Astrocyte of the hippocampus (primary cell): ENCODE data around the gene FAM13B.
"Not testable (repeated sequence)": the region's sequence is repeated elsewhere in the genome, so short reads cannot be mapped to it uniquely, and the experiment has no call there.

Experiments used
- DNase-seq: peaks from one replicate; pipeline ENCODE4 v3.0.0; 2011; ENCODE audit warnings: low read depth, low spot score

The FAM13B gene

GRCh38 chr5:138032572-138033385, at the start of gene FAM13B:
Gene FAM13B (minus strand): TSS chr5:138033079. CDS start chr5:138019111, 13,968 bp downstream.
- DNase-seq: peak; percentile 83

- no peak for DNase-seq
Measured at GRCh38 chr5:138082033-138082432, 49.2 kb upstream of the FAM13B start.

DNA sequence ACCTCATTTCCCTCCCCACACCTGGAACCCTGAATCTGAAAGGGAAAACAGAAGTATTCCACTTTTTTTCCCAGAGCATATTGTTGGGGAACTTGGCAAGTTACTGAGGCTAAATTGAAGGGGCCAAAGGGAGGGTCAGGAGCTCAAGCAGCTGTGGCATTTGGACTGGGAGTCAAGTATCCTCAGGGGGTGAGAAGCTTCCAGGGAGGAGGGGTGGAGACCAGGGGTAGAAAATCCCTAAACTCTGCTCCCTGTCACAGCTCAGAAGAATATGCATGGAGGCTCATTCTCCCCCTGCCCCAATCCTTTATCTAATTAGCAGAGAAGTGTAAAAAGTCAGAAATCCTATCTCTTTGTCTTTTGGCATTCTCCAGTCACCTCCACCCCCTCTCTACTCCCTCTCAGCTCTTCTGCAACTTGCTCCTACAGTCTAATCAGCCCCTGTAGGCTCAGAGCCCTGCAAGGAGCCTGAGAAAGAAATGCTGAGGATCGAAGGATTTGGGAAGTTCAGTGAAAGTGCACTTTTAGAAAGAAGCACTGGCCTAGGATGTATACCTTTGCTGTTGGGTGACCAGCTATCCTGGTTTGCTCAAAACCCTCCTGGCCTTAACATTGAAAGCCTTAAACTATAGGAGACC, 45.2 kb upstream of the FAM13B start:
- no peak for DNase-seq

DNA sequence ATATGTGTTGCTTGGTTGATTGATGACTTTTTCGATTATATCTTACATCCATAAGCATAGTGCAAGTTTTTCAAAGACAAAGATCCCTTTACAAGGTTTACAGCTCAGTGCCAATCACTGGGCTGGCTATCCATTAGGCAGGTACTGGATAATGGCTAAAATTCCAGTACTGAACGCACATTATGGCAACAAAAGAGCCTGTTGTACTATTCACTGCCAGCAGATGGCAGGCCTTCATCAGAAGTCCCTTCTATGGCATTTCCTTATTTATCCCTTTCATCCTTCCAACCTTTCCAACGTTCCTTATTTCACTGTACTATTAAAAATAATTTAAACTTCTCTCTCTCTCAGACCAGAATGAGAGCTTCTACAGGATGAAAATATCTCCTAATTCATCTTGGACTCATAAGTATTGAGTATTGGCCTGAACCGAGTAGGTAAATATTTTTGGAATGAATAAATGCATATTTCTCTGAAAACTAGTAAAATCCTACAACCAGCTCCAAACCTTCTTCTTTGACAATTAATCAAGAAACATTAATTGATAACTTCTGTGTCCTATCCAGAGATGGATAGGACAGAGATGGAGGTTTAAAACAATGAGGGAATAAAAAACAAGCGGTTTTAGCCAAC, 44.3 kb upstream of the FAM13B start:
- peak; percentile 82 for DNase-seq

DNA sequence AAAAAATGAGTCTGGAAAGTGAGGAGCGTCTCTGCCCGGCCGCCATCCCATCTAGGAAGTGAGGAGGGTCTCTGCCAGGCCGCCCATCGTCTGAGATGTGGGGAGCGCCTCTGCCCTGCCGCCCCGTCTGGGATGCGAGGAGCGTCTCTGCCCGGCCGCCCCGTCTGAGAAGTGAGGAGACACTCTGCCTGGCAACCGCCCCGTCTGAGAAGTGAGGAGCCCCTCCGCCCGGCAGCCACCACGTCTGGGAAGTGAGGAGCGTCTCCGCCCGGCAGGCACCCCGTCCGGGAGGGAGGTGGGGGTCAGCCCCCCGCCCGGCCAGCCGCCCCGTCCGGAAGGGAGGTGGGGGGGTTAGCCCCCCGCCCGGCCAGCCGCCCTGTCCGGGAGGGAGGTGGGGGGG, 37.1 kb upstream of the FAM13B start:
- DNase-seq: not testable (repeated sequence)

- DNase-seq: peak; percentile 87
Measured at GRCh38 chr5:138068742-138069600, 36.1 kb upstream of the FAM13B start.

- no peak for DNase-seq
Measured at GRCh38 chr5:138067945-138068344, 35.1 kb upstream of the FAM13B start.

DNA sequence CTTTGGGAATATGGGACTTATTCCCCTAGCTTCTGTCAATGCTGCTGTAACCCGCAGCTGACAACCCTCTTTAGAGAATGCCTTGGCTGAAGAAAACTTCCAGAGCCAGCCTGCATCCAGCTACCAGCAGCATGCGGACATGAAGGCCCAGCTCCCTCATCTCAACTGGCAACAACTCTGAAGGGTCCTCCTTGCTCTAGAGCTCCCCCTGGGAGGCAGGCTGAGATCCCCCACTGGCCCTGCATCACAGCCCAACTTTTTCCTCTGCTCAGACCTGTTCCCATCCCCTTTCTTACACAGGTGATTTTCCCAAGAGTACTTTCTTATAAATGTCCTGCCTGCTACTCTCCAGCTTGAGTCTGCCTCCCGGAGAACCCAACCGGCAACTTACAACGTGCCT, 32.2 kb upstream of the FAM13B start:
- no peak for DNase-seq

- no peak for DNase-seq
Measured at GRCh38 chr5:138064526-138064925, 31.6 kb upstream of the FAM13B start.

DNA sequence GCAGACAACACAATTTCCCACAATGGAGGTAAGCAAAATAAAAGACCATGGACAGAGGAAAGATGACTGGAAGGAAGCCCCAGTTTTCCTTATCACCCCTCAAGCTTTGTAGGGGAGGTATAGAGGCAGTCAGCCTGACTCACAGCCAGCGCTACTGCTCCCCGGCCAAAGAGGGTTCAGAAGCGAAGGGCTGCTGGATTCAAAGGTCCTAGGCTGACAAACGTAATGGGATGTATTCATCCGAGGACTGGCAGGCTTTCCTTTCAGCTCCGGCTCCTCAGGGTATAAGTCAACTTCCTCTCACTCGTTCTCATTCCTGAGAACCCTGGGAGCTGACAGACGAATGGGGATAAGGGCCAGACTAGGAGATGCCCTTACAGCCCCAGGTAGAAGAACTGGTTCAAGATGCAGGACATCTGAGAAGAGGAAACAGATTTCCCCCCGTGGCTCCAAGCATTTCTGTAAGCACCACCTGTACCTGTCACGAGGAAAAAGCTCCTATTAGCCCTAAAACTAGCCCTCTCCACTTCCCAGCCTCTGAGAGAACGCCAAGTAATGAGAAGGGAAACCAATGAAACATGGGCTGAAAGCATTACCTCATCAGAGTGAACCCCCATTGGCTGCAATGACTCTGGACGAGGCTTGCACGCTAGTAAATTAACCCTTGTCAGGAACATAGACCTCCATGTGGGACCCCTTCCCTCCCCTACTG, 22.1 kb upstream of the FAM13B start:
- peak; percentile 24 for DNase-seq

DNA sequence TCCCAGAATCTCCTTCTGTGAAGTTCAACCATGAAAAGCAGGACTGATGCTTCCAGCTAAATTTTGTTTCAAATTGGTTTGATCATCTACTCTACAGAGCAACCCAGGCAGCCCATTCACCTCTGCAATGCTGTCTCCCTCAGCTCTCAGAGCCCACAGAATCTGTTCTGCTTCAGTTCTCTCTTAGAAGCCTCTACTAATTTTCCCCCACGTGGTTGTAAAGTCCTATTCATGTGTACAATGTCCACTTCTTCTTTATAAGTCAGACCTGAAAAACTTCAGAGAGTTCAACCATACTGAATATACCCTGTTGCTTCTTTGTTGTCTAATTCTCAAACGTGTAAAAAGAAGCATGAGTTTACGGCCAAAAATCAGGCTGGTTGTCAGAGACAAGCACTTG, 21.3 kb upstream of the FAM13B start:
- DNase-seq: no peak

DNA sequence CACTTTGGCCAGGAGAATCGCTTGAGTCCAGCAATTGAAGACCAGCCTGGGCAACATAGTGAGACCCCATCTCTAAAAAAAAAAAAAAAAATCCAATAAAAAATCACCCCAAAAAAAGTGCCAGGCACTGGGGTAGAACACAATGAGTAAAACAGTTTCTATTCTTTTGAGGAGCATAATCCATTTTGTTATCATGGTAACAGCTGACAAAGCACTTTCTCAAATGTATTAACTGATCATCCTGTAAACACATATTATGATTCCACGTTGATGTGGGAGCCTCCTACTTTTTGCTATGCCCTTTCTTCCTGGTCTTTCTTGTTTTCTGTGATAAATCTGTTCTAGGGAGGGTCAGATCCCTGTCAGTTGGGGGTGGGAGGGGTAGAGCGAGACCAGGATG, 20.7 kb upstream of the FAM13B start:
- DNase-seq: no peak

- not testable (repeated sequence) for DNase-seq
Measured at GRCh38 chr5:138052718-138053117, 19.8 kb upstream of the FAM13B start.

DNA sequence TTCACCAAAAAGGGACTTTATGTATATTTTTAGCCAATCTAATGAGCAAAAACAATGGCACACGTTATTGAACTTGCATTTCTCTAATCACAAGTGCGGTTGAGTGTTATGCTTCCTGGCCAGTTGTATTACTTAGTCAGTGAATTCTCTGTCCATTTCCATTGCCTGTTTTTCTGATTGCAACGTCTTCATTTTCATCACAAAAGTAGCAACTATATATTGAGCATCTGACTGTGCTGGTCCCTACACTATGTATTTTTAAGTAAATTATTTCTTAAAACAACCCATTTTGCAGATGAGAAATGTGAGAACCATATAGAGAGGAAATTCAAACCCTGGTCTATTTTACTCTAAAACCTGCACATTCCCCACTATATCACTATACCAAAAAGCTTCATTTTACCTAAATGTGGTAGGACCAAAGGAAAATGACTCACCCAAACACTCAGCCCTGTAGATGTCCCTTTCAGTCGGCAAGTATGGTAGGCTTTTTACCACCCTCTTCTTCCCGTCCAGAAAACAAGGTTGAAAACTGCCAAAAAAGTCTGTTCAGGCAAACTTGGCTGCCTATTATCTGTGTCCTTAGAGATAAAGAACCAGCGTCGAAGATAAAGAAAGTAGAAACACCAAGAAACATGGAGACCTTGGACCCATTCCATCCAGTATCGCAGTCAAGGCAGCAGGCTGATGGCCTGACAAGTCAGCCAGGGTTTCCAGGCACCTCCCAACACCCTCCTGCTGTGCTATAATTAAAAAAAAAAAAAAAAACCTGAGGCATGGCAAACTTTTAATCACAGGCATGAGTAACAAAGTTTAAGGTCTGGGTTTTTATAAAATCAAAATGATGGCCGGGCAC, 18.8 kb upstream of the FAM13B start:
- no peak for DNase-seq

- not testable (repeated sequence) for DNase-seq
Measured at GRCh38 chr5:138045283-138045682, 12.4 kb upstream of the FAM13B start.

GRCh38 chr5:138038826-138039225, 5.9 kb upstream of the FAM13B start:
- DNase-seq: no peak

DNA sequence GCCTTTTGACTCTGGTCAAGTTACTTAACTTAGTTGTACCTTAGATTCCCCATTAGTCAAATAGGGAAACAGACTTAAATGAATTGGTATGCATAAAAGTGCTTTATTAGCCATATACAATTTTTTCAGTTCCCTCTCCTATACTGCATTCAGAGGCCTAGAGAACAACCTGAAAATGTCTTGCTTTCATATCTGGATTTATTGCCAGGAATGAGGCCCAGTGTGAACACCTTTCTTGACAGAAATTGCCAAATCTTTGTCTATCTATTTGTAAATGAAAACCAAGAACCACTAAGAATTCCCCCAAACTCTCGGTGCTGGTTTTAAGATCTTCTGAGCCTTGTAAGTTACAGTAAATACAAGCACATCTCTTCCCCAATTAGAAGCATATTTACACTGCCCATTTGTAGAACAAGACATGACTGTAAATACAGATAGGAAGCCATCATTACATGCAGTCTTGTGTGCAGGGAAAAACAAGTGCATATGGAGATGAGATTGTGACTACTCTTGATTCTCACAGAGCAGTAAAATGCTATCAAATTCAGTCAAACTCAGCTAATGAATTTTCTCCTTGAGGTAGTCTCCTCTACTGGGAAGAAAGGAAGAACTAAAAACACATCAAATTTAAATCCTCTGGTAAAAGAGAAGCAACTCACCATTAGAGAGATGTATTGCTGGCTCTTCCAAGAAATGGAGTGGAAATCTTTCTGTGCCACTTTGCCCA, 5.2 kb upstream of the FAM13B start:
- no peak for DNase-seq

GRCh38 chr5:138037271-138037670, 4.4 kb upstream of the FAM13B start:
- DNase-seq: no peak
